Body of pancreas (tissue), 4 donors: Measurements from ENCODE around the gene HSPB7. TPM values are rescaled to one million over a fixed set of nuclear protein-coding genes. Genes with fewer than 3 reads are reported as not detected.

Experiments used
- ATAC-seq: fragments of 150-250 bp; one replicate; pipeline ENCODE4 v1.9.1; 2016
- DNase-seq, 4 donors: peaks; one replicate each; pipeline ENCODE4 v3.0.0-alpha.2; 2019
- H3K27ac ChIP-seq, 4 donors: fragments of 200-600 bp; sonication (generic); 1 replicate in 3 of 4; 2 replicates in 1 of 4; pipeline versions ENCODE4 v1.5.1 to v1.6.1; 2016 to 2019; ENCODE audit warnings: mild to moderate bottlenecking in 1 of 4, mixed read lengths in 1 of 4, moderate library complexity in 1 of 4
- H3K27me3 ChIP-seq, 2 donors: fragments of 200-600 bp; sonication (generic); one replicate each; pipeline ENCODE4 v1.6.0; 2016; ENCODE audit warnings: mild to moderate bottlenecking in 1 of 2
- H3K36me3 ChIP-seq, 2 donors: fragments of 200-600 bp; sonication (generic); replicated peaks in 1 of 2; 2 replicates each; pipeline ENCODE4 v1.5.1; 2016; ENCODE audit warnings: low read depth in 2 of 2; ENCODE audit not compliant: insufficient read depth in 1 of 2
- H3K4me1 ChIP-seq: fragments of 200-600 bp; sonication (generic); one replicate; pipeline ENCODE4 v1.6.0; 2016
- H3K4me3 ChIP-seq, 2 donors: fragments of 200-600 bp; sonication (generic); 1 replicate in 1 of 2; 2 replicates in 1 of 2; pipeline ENCODE4 v1.5.1; 2016 to 2019
- H3K9me3 ChIP-seq, 3 donors: fragments of 200-600 bp; sonication (generic); 1 replicate in 2 of 3; 2 replicates in 1 of 3; pipeline ENCODE4 v1.5.1; 2016
- POLR2A ChIP-seq, 3 donors: fragments of 450-650 bp; IDR thresholded peaks; one replicate each; pipeline ENCODE4 v1.6.1; 2016; ENCODE audit warnings: antibody characterized with exemption in 3 of 3, mild to moderate bottlenecking in 2 of 3
- WGBS, 2 donors: methylation state at CpG; one replicate each; pipeline ENCODE4 v1.1.5; 2017; 5-methylcytosine and 5-hydroxymethylcytosine counted together
- intact Hi-C: fragments of 100-400 bp; cut with DNase I; formaldehyde crosslinking; loops from one replicate; pipeline ENCODE4 v1.15.1; 2023
- total RNA-seq, 2 donors: library from RNA; depleted of rRNA; stranded (reverse); fragments of >200 nt; gene quantifications; one replicate each; pipeline ENCODE4 v1.1.0, GENCODE V29; 2016
- TF ChIP-seq, protein P1 (sequence below), 7 experiments: fragments of 450-650 bp in 4 of 7; fragments of 200-600 bp in 3 of 7; sonication (generic) in 3 of 7; IDR thresholded peaks; one replicate each; pipeline ENCODE4 v1.5.1; 2016 to 2019; ENCODE audit warnings: antibody characterized with exemption in 7 of 7

Gene HSPB7
- total RNA-seq, 2 donors from 2014 or later = 5.7 to 39.9 TPM

DNA sequence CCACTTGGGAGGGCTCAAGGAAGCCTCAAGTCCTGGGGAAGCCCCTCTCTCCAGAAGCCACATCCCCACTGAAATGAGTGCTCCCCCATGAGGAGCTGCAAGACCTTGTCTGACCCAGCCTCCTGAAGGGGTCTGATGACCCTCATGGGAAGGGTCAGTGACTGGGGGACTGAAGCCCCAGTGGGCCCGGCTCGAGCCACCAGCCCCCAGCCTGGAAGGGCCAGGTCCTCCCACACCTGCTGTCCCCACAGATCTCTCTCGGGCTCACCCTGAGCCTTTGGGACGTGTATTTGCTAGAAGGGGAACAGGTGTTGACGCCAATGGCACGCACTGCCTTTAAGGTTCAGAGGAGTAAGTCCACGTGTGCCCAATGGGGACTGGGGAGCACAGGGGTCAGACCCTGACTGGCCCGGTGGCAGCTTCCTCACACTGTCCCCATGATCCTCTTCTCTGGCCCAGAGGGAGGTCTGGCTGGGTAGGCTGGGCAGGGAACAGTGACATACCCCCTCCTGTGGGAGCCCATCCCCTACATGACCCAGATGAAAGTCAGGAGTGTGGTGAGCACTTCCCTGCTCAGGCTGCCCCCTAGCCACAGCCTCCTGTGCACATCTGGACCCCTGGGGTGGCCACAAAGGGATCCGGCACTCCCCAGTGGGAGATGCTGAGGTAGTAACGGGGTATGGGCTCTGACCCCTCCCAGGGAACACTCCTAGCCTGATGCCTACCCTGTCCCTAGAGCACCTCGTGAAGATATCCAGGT is 26.2 kb downstream of the HSPB7 start:
- intact Hi-C loops = loop anchor here (10.0 kb wide), 1 partner anchor 177 kb away; no protein-coding TSS in a partner anchor
- 85% methylated on average over 11 of the region's 11 CpGs; no CpG with 5 or more reads in 1 of the 2 donors for WGBS, 2 donors
- ATAC-seq = no peak

DNA sequence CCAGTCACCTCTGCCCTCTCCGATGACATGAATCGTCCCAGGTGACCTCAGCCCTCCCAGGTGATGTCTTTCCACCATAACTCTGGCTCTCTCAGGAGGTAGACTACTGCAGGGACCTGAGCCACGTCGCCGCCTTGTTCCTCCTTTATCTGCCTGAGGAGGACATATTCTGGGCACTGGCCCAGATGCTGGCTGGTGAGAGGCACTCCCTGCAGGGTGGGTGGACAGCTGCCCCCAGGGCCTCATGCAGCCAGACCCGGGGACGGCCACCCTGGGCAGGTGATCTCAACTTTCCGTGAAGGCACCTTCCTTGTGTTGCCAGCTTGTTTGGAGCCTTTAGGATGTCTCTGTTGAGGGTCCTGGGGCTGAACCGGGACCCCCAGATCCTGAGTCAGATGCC is 28.1 kb downstream of the HSPB7 start:
- H3K36me3 ChIP-seq = no peaks in the 10 kb centered on the region
- H3K4me1 ChIP-seq = peaks cover 4% of the 10 kb centered on the region
- DNase-seq = peak in 3 of 4 donors; percentile 18 to 42 (median 37)
- no peak for TF ChIP-seq POLR2A (IDR thresholded peaks at IDR 0.05)
- TF ChIP-seq, protein P1, sequence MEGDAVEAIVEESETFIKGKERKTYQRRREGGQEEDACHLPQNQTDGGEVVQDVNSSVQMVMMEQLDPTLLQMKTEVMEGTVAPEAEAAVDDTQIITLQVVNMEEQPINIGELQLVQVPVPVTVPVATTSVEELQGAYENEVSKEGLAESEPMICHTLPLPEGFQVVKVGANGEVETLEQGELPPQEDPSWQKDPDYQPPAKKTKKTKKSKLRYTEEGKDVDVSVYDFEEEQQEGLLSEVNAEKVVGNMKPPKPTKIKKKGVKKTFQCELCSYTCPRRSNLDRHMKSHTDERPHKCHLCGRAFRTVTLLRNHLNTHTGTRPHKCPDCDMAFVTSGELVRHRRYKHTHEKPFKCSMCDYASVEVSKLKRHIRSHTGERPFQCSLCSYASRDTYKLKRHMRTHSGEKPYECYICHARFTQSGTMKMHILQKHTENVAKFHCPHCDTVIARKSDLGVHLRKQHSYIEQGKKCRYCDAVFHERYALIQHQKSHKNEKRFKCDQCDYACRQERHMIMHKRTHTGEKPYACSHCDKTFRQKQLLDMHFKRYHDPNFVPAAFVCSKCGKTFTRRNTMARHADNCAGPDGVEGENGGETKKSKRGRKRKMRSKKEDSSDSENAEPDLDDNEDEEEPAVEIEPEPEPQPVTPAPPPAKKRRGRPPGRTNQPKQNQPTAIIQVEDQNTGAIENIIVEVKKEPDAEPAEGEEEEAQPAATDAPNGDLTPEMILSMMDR (IDR thresholded peaks at IDR 0.05) = no peak
- no peak overlapping the region for H3K4me3 ChIP-seq
- intact Hi-C loops = loop anchor here (10.0 kb wide), 1 partner anchor 175 kb away; no protein-coding TSS in a partner anchor
- no peaks in the 10 kb centered on the region for H3K9me3 ChIP-seq
- no peak for ATAC-seq
- WGBS, 2 donors = 31 to 44% methylated on average over 7 to 9 of the region's 9 CpGs
- H3K27ac ChIP-seq = no peak overlapping the region
- H3K27me3 ChIP-seq = no peaks in the 10 kb centered on the region

More for the DNA sequence above, 26.2 kb downstream of the HSPB7 start:
- no peaks in the 10 kb centered on the region for H3K36me3 ChIP-seq
- H3K27ac ChIP-seq = no peak overlapping the region
- no peak for DNase-seq
- no peak overlapping the region for H3K4me3 ChIP-seq
- H3K27me3 ChIP-seq = no peaks in the 10 kb centered on the region
- H3K4me1 ChIP-seq = peaks cover 4% of the 10 kb centered on the region
- H3K9me3 ChIP-seq = no peaks in the 10 kb centered on the region
- TF ChIP-seq, protein P1 (IDR thresholded peaks at IDR 0.05) = no peak
- TF ChIP-seq POLR2A (IDR thresholded peaks at IDR 0.05) = no peak

- H3K4me1 ChIP-seq = peaks cover 4% of the 10 kb centered on the region
- H3K4me3 ChIP-seq = no peak overlapping the region
- intact Hi-C loops = no loop called here
- ATAC-seq = no peak
- no peak overlapping the region for H3K27ac ChIP-seq
- H3K36me3 ChIP-seq = no peaks in the 10 kb centered on the region
- no peak for DNase-seq
- no peaks in the 10 kb centered on the region for H3K9me3 ChIP-seq
- 80 to 86% methylated on average over 3 to 12 of the region's 13 CpGs for WGBS, 2 donors
- TF ChIP-seq POLR2A (IDR thresholded peaks at IDR 0.05) = no peak
- TF ChIP-seq, protein P1 (IDR thresholded peaks at IDR 0.05) = no peak
- no peaks in the 10 kb centered on the region for H3K27me3 ChIP-seq
These were observed 28.7 kb downstream of the HSPB7 start for GRCh38 chr1:15988856-15989736.

DNA sequence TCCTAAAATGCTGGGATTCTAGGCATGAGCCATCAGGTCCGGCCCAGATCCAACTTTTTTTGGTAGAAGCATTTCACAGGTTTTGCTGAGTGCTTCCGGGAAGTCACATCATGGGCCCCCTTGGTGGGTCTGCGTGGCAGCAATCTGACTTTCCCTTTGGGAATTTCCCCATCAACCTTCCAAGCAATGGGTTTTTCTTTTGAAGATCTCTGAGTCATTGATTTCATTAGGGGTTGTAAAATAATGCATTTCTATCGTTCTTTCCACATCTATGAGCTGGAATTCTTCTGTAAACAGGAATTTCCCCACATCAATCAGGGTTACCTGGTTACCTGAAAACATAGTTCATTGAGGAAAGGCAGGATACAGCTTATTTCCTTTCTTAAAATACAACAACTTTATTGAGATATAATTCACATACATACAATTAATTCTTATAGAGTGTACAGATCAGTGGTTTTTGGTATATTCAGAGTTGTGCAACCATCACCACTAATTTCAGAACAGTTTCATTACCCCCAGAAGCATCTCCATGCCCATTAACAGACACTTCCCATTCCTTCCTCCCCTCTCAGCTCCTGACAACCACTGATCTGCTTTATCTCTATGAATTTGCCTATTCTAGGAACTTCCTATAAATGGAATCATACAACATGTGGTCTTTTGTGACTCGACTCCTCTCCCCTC is 32.1 kb downstream of the HSPB7 start:
- H3K27me3 ChIP-seq = no peaks in the 10 kb centered on the region
- intact Hi-C loops = no loop called here
- no peak overlapping the region for H3K4me3 ChIP-seq
- H3K4me1 ChIP-seq = peaks cover 4% of the 10 kb centered on the region
- DNase-seq = peak in 1 of 4 donors; percentile 22
- TF ChIP-seq, protein P1 (IDR thresholded peaks at IDR 0.05) = no peak
- no peak for TF ChIP-seq POLR2A (IDR thresholded peaks at IDR 0.05)
- peak; percentile 70 for ATAC-seq
- H3K36me3 ChIP-seq = no peaks in the 10 kb centered on the region
- 41 to 42% methylated on average over 5 of the region's 5 CpGs for WGBS, 2 donors
- H3K9me3 ChIP-seq = no peaks in the 10 kb centered on the region
- H3K27ac ChIP-seq = peak overlapping the region in 2 of 4 donors; percentile 24 to 61
